ENCODE measurements around the gene SAT1. TPM values are rescaled to one million over a fixed set of nuclear protein-coding genes. Genes with fewer than 3 reads are reported as not detected.

The SAT1 gene
- total RNA-seq, 1 donor from 2014 or later, result 88.9 TPM

DNA sequence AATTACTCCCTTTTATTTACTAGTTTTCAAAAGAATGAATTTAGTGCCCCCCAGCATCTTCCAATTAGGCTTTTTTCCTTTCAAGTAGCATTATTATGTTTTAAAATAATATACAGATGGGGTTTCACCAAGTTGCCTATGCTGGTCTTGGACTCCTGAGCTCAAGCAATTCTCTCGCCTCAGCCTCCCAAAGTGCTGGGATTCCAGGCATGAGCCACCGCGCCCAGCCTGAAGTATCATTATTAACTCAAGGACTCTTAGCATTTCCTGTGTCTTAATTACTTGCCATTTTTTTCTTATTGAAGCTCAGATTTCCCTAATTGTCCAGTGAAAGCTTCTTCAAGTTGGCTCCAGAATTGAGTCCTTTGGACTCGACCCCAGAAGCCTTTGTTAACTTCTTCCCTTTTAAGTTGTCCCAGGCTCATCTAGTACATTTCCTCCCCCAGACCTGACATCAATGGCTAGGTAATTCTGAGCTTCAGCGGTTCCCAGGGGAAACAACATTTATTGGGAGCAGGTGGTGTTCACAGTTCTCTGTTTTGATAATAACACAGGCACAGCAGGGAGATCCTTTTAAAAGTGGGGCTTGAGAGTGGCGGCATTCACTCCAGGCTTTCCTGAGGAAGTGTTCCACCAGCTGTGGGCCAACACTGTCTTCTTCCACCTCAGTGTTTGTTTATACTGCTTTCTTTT, 10.0 kb downstream of the SAT1 start:
- Mint-ChIP-seq H3K36me3 (ENCODE audit: low read depth) (no peaks in the 10 kb centered on the region), H3K27ac (no peak overlapping the region), H3K9me3 (no peaks in the 10 kb centered on the region), H3K4me1 (no peaks in the 10 kb centered on the region), H3K27me3 (no peaks in the 10 kb centered on the region), H3K4me3 (no peak overlapping the region)
- ChIA-PET CTCF (no interaction called here), POLR2A (no interaction called here)
- TF ChIP-seq, protein P1, sequence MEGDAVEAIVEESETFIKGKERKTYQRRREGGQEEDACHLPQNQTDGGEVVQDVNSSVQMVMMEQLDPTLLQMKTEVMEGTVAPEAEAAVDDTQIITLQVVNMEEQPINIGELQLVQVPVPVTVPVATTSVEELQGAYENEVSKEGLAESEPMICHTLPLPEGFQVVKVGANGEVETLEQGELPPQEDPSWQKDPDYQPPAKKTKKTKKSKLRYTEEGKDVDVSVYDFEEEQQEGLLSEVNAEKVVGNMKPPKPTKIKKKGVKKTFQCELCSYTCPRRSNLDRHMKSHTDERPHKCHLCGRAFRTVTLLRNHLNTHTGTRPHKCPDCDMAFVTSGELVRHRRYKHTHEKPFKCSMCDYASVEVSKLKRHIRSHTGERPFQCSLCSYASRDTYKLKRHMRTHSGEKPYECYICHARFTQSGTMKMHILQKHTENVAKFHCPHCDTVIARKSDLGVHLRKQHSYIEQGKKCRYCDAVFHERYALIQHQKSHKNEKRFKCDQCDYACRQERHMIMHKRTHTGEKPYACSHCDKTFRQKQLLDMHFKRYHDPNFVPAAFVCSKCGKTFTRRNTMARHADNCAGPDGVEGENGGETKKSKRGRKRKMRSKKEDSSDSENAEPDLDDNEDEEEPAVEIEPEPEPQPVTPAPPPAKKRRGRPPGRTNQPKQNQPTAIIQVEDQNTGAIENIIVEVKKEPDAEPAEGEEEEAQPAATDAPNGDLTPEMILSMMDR (IDR thresholded peaks at IDR 0.05), result no peak
- DNase-seq (no peak), ATAC-seq (ENCODE audit: low read depth) (no peak)
- intact Hi-C loops (cut with micrococcal nuclease), result no loop called here

DNA sequence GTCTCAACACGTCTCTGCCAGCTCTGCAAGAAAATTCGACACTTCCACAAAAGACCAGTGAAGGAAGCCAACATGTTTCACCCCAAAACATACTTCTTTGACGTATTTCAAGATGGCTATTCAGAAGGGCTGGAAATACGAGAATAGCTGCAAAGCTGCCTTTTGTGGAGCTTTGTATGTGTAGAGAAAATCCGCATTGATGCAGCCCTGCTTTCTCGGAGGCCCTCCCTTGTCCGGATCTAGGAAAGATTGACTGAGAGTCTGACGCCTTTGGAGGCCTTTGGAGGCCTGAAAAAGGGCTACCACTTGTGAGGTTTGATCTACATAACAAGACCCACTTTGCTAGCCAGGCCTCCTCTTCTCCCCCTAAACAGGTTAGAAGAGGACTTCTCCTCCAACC, 12.2 kb downstream of the SAT1 start:
- Mint-ChIP-seq H3K36me3 (ENCODE audit: low read depth) (no peaks in the 10 kb centered on the region), H3K9me3 (no peaks in the 10 kb centered on the region), H3K4me3 (no peak overlapping the region), H3K4me1 (no peaks in the 10 kb centered on the region), H3K27ac (no peak overlapping the region), H3K27me3 (no peaks in the 10 kb centered on the region)
- ATAC-seq (ENCODE audit: low read depth) (no peak), DNase-seq (no peak)
- intact Hi-C loops (cut with micrococcal nuclease), result no loop called here
- ChIA-PET CTCF (no interaction called here), POLR2A (no interaction called here)
- TF ChIP-seq, protein P1 (IDR thresholded peaks at IDR 0.05), result no peak

DNA sequence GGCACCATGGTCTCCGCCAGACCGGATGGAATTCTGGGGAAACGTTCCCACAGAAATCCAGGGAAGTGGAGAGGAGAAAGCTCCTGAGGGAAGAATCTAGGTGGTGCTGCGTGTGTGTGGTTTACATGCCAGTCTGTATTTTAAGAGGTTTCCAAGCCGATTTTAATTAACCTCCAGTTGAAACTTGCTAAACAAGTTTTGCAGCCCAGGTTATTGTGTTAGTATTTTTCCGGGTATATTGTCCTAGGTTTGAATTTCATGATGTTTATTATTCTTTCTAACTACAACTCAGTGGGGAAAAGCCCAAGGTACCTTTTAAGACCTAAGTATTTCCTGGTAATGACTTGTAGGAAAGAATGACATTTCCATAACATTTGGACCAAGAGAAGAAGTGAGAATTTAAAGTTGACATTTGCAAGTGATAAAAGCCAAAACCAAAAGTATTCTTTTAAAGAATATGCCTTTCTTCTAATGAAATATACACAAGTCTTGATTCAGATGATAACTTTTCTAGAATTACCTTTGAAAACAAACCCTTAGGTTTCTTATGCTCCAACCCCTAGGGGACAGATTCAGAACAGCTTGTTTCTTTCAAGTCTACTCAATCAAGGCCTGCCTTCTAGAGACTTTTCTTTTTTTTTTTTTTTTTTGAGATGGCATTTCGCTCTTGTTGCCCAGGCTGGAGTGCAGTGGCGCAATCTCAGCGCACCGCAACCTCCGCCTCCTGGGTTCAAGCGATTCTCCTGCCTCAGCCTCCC, 14.6 kb downstream of the SAT1 start:
- no peaks in the 10 kb centered on the region for H3K27me3 Mint-ChIP-seq
- H3K27ac Mint-ChIP-seq, result no peak overlapping the region
- POLR2A ChIA-PET, result no interaction called here
- CTCF ChIA-PET, result no interaction called here
- ATAC-seq (ENCODE audit: low read depth) (no peak), DNase-seq (no peak)
- intact Hi-C loops (cut with micrococcal nuclease), result no loop called here
- peaks cover 4% of the 10 kb centered on the region for H3K4me1 Mint-ChIP-seq
- H3K9me3 Mint-ChIP-seq, result no peaks in the 10 kb centered on the region
- TF ChIP-seq, protein P1 (IDR thresholded peaks at IDR 0.05), result no peak
- no peak overlapping the region for H3K4me3 Mint-ChIP-seq
- no peaks in the 10 kb centered on the region for H3K36me3 Mint-ChIP-seq (ENCODE audit: low read depth)

DNA sequence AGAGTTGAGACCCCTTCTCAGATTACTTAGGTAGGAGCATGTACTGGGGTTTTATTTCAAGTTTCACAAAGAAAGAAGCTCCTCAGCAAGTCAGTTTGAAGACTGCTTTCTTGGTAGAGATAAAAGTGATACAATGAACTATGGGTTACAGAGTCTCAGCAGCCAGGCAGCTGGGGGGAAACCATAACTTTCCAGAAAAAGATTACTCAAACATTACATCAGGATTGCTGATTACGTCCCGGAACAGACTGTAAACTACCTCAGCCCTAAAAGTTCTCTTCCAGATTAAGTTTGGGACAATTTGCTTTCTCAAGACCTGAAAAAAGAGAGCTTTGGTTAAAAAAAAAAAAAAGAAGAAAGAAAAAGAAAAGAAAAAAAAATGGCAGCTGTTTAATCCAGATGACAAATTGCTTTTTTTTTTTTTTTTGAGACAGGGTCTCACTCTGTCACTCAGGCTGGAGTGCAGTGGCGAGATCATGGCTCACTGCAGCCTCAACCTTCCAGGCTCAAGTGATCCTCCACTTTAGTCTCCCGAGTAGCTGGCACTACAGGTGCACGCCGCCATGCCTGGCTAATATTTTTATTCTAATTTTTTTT, 16.6 kb downstream of the SAT1 start:
- no peak overlapping the region for H3K4me3 Mint-ChIP-seq
- POLR2A ChIA-PET, result interaction anchor here (0.6 kb wide), 1 partner anchor 12 kb away, joined by 3 read pairs; no protein-coding TSS in a partner anchor

More for the DNA sequence above, 16.6 kb downstream of the SAT1 start:
- Mint-ChIP-seq H3K9me3 (no peaks in the 10 kb centered on the region), H3K4me1 (peaks cover 6% of the 10 kb centered on the region), H3K27ac (no peak overlapping the region), H3K27me3 (no peaks in the 10 kb centered on the region), H3K36me3 (ENCODE audit: low read depth) (no peaks in the 10 kb centered on the region)
- ATAC-seq (ENCODE audit: low read depth) (no peak), DNase-seq (no peak)
- CTCF ChIA-PET, result no interaction called here
- intact Hi-C loops (cut with micrococcal nuclease), result no loop called here
- TF ChIP-seq, protein P1 (IDR thresholded peaks at IDR 0.05), result no peak

Data from activated B cell treated with CpG ODN at 0.5 μM for 24 hours (primary cell).